Islet of Langerhans (tissue), 1 donor: ENCODE measurements around the gene IL19.

ENCODE experiments used
- FAIRE-seq: peaks from one replicate; lab custom pipeline; 2011; peaks lifted over from hg19 to GRCh38; lab: Jason Lieb, UNC

The IL19 gene, protein sequence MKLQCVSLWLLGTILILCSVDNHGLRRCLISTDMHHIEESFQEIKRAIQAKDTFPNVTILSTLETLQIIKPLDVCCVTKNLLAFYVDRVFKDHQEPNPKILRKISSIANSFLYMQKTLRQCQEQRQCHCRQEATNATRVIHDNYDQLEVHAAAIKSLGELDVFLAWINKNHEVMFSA

GRCh38 chr1:206770531-206771337, at the start of gene IL19:
Gene IL19 (plus strand): TSS chr1:206770773. CDS start chr1:206836663, 65,890 bp downstream.
- no peak for FAIRE-seq

DNA sequence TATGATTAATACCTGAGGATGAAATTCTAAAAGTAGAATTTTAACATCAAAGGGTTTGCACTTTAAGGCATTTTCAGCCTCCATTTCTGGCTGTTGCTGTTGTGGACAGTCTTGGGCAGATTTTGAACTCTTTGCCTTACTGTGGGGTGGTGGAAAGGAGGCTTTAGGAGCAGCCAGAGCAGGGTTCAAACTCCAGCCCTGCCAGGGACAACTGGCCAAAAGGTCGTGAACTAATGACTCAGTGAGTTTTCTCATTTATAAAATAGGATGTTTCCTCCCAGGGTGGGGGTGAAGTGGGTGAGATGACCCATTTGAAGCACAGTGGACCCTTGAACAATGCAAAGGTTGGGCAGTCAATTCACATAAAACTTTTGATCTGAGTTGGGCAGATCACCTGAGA, 49.1 kb upstream of the IL19 start:
- FAIRE-seq = no peak

- FAIRE-seq = no peak
Observed at GRCh38 chr1:206722751-206723461, 47.7 kb upstream of the IL19 start.

DNA sequence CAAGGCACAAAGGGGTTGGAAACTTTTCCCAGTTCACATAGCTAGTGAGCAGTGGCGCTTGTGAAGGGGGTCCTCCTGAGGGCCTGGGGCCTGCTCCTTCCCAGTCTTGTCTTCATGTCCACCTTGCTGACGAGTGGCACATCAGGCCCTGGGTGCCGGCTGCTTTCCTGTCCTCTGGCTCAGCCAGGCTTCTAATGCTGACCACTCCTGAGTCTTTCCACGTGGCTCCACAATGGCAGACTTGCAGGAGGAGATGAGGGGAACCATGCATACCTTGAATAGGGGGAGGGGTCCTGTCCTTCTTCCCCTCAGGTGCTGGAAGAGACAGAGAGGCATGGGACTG, 47.1 kb upstream of the IL19 start:
- no peak for FAIRE-seq

DNA sequence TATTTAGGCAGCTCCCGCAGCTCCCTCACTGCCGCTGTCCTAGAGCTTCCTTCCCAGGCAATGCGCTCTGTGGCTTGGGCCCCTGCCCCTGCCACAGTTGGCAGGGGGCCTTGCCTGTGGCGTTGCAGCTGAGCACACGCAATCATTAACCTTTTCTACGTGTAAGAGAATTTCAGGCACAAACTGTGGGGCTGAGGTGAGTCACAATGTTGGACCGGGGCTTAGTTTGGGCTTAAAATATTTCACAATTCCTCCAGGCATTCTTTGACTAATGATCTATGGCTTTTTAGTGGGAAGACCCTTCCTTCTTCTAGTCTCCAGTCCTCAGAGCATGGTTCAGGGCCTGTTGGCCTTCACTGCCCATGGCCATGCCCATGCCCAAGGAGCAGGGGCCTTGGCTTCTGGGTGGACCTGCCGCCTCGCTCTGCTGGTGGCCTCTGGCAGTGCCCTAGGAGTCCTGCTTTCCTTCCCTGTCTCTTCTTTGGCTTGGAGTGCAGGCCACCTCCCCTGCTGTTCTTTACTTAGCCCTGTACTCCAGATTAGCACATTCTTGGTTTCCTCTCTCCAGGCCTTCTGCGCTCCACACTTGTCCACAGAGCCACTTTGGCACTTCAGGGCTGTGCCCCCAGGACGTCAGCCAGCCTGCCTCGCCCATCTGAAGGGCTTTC, 46.6 kb upstream of the IL19 start:
- FAIRE-seq = no peak

DNA sequence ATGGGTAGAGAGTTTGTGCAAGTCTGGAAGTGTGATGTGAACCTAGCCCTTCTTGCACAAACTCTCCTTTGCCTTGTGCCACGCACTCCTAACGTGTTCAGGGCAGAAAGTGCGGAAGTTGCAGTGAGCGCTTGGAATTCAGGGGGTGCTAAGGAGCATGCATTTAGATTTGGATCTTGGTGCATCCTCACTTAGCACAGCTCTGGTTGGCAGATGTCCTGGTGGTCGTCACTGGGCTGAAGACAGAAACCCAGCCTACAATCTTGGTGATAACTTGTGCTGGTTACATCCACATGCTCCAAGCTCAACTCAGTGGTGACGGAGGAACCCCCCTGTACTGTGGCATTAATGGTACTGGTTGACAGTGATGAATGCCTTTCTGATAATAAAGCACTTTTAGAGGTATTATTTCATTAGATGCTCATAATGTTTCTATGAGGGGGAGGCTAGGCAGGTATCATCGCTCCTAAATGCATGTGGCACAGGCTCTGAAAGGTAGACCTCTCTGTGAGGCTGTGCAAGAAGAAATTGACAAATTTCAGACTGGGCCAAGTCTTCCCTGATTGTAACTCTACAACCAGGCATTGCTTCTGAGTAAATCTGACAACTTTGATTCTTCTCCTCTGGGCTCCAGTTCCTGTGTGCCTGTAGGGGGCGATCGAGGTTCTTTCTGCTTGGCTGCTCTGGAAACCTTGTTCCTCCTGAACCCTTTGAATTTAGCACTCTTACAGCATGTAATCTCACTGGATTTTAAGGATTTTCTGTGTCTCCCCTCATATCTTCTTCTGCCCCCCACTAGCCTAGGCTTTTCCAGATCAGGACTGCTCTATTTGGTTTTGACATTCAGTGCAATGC, 45.2 kb upstream of the IL19 start:
- FAIRE-seq = no peak

GRCh38 chr1:206727981-206728696, 42.4 kb upstream of the IL19 start:
- FAIRE-seq = no peak

DNA sequence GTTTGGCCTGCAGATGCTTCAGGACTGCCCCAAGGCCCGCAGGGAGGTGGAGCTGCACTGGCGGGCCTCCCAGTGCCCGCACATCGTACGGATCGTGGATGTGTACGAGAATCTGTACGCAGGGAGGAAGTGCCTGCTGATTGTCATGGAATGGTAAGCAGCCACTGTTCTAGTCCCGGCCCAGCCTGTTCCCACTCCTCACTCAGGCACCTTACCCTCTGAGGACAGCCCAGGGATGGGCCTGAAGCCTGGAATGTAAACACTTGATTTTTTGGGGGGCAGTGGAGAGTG, 41.9 kb upstream of the IL19 start:
- FAIRE-seq = no peak

DNA sequence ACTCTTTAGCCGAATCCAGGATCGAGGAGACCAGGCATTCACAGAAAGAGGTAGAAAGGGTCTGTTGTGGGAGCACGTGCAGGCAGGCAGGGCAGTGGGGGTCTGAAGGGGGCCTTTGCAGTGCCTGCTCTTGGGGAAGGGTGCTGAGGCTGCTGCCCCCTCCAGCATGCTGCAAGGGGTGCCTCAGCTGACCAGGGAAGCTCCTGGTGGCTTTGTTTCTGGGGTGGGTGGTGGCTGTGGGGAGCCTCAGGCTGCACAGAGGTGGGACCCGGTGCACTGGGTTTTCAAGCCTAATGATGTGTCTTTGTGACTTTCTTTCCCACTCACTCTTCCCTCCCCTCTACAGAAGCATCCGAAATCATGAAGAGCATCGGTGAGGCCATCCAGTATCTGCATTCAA, 41.5 kb upstream of the IL19 start:
- no peak for FAIRE-seq

DNA sequence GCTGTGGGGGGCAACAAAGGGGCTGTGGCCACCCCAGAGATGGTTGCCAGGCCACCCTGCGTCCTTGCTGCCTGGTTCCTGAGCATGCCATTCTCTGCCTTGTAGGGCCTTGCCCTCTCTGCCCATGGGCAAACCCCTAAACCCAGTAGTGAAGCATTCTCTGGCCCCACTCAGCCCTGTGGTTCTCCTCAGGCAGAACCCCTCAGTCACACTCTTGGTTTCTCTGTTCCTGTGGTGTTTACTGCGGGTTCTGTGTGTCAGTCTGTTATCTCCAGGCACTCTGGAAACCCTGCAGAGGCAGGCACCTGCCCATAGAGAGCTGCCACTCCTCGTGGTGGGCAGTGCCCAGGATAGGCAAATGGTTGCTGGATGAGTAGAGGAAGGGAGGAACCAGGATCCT, 41.1 kb upstream of the IL19 start:
- FAIRE-seq = no peak

DNA sequence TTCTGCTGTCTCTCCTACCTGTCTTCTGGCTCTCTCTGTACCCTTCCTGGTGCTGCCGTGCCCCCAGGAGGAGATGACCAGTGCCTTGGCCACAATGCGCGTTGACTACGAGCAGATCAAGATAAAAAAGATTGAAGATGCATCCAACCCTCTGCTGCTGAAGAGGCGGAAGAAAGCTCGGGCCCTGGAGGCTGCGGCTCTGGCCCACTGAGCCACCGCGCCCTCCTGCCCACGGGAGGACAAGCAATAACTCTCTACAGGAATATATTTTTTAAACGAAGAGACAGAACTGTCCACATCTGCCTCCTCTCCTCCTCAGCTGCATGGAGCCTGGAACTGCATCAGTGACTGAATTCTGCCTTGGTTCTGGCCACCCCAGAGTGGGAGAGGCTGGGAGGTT, 38.1 kb upstream of the IL19 start:
- no peak for FAIRE-seq

DNA sequence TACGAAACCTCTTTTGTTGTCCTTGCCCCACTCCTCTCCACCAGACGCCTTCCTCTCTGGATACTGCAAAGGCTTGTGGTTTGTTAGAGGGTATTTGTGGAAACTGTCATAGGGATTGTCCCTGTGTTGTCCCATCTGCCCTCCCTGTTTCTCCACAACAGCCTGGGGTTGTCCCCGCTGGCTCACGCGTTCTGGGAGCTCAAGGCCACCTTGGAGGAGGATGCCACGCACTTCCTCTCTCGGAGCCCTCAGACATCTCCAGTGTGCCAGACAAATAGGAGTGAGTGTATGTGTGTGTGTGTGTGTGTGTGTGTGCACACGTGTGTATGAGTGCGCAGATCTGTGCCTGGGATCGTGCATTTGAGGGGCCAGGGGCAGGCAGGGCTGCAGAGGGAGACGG, 37.6 kb upstream of the IL19 start:
- no peak for FAIRE-seq

- no peak for FAIRE-seq
Observed at GRCh38 chr1:206734499-206735142, 36.0 kb upstream of the IL19 start.

DNA sequence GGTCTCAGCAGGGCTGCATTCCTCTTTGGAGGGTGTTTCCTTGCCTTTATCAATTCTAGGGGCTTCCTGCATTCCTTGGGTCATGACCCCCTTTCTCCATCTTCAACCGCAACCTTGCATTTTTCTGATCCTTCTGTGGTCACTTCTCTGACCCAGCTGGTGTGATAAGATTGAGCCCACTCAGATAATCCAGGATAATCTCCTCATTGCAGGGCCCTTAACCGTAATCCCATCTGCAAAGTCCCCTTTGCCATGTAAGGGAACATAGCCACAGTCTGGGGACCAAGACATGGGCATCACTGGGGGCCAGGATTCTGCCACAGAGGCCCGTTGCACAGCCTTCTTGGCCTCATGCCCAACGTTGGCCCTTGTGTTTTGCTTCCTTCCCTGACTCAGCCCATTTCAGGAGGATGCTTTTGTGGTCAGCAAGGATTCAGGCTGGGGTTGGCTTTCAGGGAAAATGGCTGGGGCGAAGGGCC, 35.0 kb upstream of the IL19 start:
- FAIRE-seq = no peak

- FAIRE-seq = no peak
Observed at GRCh38 chr1:206736878-206737728, 33.5 kb upstream of the IL19 start.

DNA sequence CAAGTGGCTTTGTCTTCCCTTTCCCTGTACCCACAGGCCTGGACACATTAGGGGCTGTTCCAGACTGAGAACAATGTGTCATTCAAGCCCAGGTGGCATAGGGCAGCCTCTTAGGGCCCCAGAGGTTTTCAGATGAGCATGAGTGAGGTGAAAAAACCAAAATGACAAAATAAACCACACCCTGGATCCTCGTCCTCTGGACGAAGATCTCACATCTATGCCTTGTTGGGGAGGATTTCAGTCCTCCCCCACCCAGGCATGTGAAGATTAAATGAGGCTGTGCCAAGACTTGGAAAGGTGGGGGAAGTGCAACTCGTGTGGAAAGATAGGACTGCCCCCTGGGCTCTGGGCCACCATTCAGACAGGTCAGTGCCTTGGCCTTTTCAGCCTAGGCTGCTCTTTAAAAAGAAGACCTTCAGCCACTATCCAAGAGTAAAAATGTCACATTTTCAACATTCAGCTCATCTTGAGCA, 32.8 kb upstream of the IL19 start:
- no peak for FAIRE-seq

DNA sequence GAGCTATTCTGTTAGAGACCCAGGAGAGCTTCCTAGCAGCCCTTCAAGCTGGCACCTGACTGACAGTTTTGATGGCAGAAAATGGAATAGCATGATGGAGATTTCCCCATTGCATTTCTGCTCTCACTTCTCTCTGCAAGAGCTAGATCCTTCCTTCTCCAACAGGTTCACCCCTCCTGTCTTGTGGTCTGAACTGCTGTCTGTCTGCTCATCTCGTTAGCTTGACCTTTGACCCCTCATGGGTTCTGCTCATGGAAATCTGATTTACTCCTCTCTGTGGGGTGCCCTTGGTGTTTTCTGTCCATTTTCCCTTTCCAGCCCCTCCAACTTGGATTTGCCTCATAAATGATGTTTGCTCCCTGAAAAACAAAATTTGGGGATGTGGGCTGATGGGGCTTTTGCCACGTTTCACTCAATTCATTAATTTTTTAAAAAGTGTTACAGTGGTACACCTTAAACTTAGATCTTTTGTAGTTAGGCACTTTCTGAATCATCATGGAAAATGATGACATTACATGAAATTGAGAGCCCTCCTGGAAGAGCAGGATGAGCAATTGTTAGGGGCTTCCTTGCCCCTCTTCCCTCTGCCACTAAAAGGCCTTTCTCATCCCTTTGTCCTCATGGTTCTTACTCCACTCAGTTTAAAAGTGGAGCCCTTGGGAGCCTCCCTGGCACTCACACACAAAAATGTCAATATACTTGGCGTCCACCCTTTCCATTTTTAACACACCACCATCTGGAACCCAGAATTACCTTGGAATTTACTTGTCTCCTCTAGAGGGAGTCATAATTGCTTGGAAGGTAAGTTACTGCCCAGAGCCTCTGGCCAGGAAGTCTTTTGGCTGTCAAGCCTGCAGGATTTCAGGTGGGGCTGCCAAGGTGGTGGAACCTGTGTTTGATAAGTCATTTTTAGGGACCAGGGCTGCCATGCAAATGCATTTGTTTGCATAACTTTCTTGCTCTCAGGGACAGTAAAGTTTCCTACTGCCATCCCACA, 31.9 kb upstream of the IL19 start:
- FAIRE-seq = no peak

- FAIRE-seq = no peak
Observed at GRCh38 chr1:206739411-206740076, 31.0 kb upstream of the IL19 start.
